AG08395 (cell line): ENCODE data around the gene GLB1L2.
"Not testable (repeated sequence)": the region's sequence is repeated elsewhere in the genome, so short reads cannot be mapped to it uniquely, and the experiment has no call there.

ENCODE experiments used
- DNase-seq: peaks from one replicate; pipeline ENCODE4 v3.0.0; 2012; ENCODE audit warnings: mixed read lengths, low spot score

GLB1L2 gene, protein sequence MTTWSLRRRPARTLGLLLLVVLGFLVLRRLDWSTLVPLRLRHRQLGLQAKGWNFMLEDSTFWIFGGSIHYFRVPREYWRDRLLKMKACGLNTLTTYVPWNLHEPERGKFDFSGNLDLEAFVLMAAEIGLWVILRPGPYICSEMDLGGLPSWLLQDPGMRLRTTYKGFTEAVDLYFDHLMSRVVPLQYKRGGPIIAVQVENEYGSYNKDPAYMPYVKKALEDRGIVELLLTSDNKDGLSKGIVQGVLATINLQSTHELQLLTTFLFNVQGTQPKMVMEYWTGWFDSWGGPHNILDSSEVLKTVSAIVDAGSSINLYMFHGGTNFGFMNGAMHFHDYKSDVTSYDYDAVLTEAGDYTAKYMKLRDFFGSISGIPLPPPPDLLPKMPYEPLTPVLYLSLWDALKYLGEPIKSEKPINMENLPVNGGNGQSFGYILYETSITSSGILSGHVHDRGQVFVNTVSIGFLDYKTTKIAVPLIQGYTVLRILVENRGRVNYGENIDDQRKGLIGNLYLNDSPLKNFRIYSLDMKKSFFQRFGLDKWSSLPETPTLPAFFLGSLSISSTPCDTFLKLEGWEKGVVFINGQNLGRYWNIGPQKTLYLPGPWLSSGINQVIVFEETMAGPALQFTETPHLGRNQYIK

GRCh38 chr11:134331354-134332188, at the start of gene GLB1L2:
GLB1L2 (plus strand) TSS chr11:134331988; CDS start chr11:134332062, 74 bp downstream.
- peak; percentile 49 for DNase-seq

GRCh38 chr11:134282121-134283045, 49.4 kb upstream of the GLB1L2 start:
- DNase-seq = no peak

- DNase-seq = no peak
Observed at GRCh38 chr11:134283461-134284230, 48.1 kb upstream of the GLB1L2 start.

GRCh38 chr11:134284349-134284748, 47.4 kb upstream of the GLB1L2 start:
- not testable (repeated sequence) for DNase-seq

DNA sequence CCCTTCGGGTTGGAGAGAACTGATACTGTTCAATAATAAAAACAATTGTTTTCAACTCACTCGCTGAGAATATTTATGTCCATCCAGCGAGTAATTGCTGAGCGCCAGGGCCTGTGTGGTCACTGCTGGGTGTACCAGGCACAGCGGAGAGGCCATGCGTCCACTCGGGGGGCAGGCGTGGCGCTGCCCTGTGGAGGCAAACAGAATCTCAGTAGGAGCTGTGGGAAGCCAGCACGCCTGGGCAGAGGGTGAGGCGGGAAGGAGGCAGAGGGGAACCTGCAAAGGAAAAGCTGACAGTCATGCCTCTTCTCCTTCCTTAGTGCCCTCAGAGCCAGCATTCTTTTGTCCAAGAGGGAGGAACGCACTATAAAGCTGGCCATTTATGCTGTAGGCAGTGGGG, 44.2 kb upstream of the GLB1L2 start:
- DNase-seq = no peak

DNA sequence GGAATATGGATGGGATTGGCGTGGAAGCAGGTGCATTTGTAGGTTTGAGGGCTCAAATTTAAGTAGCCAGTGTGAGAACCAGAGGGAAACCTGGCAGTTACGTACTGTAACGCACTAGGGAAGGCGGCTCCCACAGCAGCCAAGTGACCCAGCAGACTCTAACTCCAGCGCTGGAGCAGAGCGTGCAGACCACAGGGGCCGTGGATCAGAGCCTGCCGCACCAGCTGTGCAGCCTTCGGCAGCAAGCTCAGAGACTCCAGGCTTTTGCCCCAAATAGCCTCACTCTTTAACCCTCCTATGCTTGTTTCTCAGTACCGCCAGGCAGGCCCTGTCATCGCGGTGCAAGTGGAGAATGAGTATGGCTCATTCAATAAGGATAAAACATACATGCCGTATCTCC, 43.3 kb upstream of the GLB1L2 start:
- DNase-seq = no peak

DNA sequence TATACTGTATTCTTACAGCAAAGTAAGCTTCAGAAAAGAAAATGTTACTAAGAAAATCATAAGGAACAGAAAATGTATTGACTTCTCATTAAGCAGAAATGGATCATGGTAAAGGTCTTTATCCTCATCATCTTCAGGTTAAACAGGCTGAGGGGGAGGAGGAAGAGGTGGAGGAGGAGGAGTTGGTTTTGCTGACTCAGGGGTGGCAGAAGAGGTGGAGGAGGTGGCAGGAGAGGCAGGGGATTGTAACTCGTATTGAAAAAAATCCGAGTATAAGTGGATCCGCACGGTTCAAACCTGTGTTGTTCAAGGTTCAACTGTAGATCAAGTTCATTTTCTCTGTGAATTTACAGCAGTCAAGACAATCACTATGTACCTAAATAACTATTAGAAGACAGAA, 42.6 kb upstream of the GLB1L2 start:
- no peak for DNase-seq

DNA sequence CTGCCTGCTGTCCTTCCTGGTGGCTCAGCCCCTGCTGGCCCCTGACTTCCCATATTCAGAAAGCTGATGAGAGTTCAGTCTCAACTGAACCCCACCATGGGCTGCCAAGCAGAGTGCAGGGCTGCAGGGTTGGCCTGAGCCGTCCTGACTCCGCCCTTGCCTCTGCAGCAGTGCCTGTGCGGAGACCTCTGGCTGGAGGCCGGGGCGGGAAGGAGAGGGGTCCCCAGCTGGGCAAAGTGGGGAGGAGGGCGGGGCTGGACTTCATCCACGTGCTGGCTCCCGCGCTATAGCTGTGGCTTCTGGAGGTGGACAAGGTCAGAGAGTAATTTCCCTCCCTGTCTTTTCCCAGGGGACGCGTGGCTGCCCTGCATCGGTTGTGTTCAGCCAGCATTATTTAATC, 42.0 kb upstream of the GLB1L2 start:
- no peak for DNase-seq

DNA sequence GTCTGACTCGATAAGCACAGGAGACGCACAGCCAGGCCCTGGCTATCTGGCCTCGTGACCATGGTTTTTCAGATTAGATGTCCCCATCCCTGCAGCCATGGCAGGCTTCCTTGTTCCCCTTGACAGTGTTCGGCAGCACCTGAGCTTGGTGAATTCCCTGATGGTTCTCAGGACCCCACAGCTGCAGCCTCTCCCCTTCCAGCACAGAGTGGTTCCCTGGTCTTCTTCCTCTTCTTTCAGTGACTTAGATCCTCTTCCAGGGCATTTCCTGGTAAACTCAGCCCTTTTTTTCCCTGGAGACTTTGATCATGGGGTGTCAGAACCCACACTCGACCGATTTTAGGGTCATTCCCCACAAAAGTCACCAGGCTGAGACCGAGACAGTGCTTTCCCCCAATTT, 41.1 kb upstream of the GLB1L2 start:
- DNase-seq = no peak

- no peak for DNase-seq
Observed at GRCh38 chr11:134291196-134291595, 40.6 kb upstream of the GLB1L2 start.

DNA sequence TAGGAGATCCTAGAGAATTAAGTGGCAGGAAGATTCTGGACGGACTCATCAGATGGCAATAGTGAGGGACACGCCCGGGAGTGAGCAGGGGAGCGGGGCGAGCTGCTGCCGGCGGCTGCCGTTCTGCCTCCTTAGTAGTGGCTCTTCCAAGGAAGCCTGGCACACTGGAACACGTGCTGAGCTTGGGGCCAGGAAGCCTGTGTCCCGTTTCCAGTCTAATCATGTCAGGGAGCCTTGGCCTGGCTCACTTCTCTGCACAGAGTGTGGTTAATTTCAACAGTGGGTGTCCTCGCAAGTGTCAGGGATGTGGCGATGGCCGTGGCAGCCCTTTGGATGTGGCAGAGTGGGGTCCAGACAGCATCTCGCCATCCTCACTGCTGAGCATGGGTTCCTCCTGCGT, 39.1 kb upstream of the GLB1L2 start:
- DNase-seq = no peak

GRCh38 chr11:134293119-134294113, 38.4 kb upstream of the GLB1L2 start:
- DNase-seq = no peak

GRCh38 chr11:134294664-134295063, 37.1 kb upstream of the GLB1L2 start:
- no peak for DNase-seq

GRCh38 chr11:134312223-134312622, 19.6 kb upstream of the GLB1L2 start:
- DNase-seq = no peak

GRCh38 chr11:134312807-134313206, 19.0 kb upstream of the GLB1L2 start:
- no peak for DNase-seq

- no peak for DNase-seq
Observed at GRCh38 chr11:134313379-134313778, 18.4 kb upstream of the GLB1L2 start.

DNA sequence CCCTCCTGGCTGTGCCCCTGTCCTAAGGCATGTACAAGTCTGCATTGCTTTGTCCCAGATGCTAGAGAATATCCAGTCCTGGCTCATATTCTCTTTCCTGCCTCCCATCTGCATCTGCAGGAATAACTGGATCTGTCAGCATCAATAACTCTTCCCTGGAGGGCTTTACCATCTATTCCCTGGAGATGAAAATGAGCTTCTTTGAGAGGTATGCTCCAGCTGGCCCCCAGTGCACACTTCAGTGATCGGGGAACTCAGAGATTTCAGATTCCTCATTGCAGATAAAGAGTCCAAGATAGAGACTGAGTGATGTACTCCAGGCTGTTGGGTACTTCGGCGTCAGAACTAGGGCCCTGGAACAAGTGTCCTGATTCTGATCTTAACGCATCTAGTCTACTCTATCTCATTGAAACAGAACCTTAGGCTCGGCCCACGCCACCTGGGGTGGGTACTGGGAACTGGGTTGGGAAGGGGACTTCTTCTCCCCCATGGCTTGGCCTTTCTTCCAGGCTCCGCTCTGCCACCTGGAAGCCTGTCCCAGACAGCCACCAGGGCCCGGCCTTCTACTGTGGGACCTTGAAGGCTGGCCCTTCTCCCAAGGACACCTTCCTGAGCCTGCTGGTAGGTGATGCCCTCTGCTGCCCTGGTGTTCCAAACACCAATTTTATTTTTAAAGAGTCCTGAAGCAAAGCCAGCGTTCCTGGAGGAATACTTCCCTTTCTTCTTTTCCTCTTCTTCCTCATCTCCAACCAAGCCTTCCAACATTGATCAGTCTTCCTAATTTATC, 17.8 kb upstream of the GLB1L2 start:
- DNase-seq = no peak

DNA sequence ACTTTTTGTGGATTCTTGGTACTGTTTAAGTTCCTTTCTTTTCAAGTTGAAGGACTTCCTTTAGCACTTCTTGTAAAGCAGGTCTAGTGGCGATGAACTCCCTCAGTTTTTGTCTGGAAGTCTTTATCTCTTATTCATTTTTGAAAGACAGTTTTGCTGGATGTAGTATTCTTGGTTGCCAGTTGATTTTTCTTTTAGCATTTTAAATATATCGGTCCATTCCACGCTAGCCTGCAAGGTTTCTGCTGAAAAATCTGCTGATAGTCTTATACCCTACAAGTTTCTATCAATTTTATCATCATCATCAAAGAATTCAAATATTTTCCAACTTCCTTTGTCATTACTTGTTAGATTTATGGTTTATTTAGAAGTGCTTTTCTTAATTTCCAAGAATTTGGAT, 14.7 kb upstream of the GLB1L2 start:
- no peak for DNase-seq

- DNase-seq = not testable (repeated sequence)
Observed at GRCh38 chr11:134321373-134321772, 10.4 kb upstream of the GLB1L2 start.
